NOMO-1 (cell line): Measurements from ENCODE around the gene KDM4F.
A peak's percentile ranks its signal among the peaks of the same experiment; 100 is the strongest.

Experiments
- DNase-seq, 2 experiments: peaks; one replicate each; lab custom pipeline; 2025; ENCODE audit not compliant: unreplicated experiment in 2 of 2; lab: John Stamatoyannopoulos, UW

KDM4F gene

GRCh38 chr11:95059046-95059445 is 9.8 kb downstream of the KDM4F start:
- DNase-seq, result no peak

GRCh38 chr11:95065336-95065735 is 16.1 kb downstream of the KDM4F start:
- no peak for DNase-seq

GRCh38 chr11:95066716-95067038 is 17.5 kb downstream of the KDM4F start, which contains the start of gene SRSF8:
Gene SRSF8 (plus strand): TSS chr11:95066919. CDS start chr11:95067227, 308 bp downstream.
- DNase-seq, result no peak

GRCh38 chr11:95067039-95067840 is 18.0 kb downstream of the KDM4F start:
- peak; percentile 71 to 74 for DNase-seq

GRCh38 chr11:95067841-95068219 is 18.6 kb downstream of the KDM4F start:
- peak in 1 of 2 experiments; percentile 43 for DNase-seq

- DNase-seq, result peak; percentile 87 to 97
Measured at GRCh38 chr11:95068549-95068948, 19.3 kb downstream of the KDM4F start.

- DNase-seq, result peak in 1 of 2 experiments; percentile 7
Measured at GRCh38 chr11:95070471-95070870, 21.2 kb downstream of the KDM4F start.

GRCh38 chr11:95072948-95073347 is 23.7 kb downstream of the KDM4F start:
- DNase-seq, result no peak

GRCh38 chr11:95074792-95075563 is 25.8 kb downstream of the KDM4F start:
- DNase-seq, result no peak

GRCh38 chr11:95076416-95076815 is 27.2 kb downstream of the KDM4F start:
- peak; percentile 72 to 84 for DNase-seq

GRCh38 chr11:95076981-95077380 is 27.8 kb downstream of the KDM4F start:
- no peak for DNase-seq

- no peak for DNase-seq
Measured at GRCh38 chr11:95078526-95078925, 29.3 kb downstream of the KDM4F start.

- no peak for DNase-seq
Measured at GRCh38 chr11:95081010-95081409, 31.8 kb downstream of the KDM4F start.

GRCh38 chr11:95081412-95081811 is 32.2 kb downstream of the KDM4F start:
- no peak for DNase-seq

- DNase-seq, result no peak
Measured at GRCh38 chr11:95082576-95083001, 33.4 kb downstream of the KDM4F start.

GRCh38 chr11:95084509-95084908 is 35.3 kb downstream of the KDM4F start:
- DNase-seq, result no peak

GRCh38 chr11:95085117-95085816 is 36.0 kb downstream of the KDM4F start:
- DNase-seq, result peak in 1 of 2 experiments; percentile 25

GRCh38 chr11:95086151-95086550 is 36.9 kb downstream of the KDM4F start:
- no peak for DNase-seq

- no peak for DNase-seq
Measured at GRCh38 chr11:95086836-95087570, 37.8 kb downstream of the KDM4F start.

- peak; percentile 72 to 73 for DNase-seq
Measured at GRCh38 chr11:95088946-95089619, 39.9 kb downstream of the KDM4F start.
